ENCODE data around the gene CCDC110. TPM values are rescaled to one million over a fixed set of nuclear protein-coding genes. Genes with fewer than 3 reads are reported as not detected.

Gene CCDC110
- total and polyA plus RNA-seq, 2 of the 13 experiments (the other 11 are each of a cell fraction or from before 2014, with no cell fraction given), result not detected

DNA sequence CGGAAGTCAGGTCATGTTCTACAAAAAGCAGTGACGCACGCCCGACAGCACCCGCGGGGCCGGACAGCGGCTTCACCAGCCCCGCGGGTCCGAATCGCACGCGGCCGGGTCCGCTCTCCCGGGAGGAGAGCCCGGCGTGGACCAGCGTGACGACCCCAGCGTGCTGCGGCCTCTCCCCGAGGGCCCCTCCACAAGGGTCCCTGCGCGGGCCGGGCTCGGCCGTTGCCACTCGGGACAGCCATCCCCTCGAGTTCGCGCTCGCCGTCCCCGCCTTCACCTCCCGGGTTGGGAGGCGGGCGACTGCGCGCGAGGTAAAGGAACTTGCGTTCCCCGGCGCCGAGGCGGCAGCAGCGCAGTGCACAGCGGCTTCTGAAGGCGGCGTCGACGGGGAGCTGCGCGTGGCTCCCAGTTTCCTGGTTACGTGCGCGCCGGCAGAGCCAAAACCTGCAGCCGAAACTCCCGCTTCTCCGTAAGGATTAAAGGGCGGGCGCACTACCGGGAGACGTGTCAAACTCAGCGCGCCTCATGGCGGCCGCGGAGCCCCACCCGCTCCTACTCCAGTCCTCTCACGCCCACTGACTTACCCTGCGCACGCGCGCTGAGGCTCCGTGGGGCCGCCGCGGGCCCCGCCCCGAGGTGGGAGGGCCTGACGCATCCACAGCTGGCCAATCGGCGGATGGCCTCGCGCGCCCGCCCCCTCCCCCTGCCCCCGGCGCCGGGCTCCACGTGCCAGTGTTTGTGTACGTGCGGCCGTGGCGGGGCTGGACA, 75.4 kb downstream of the CCDC110 start (continued):
- TF ChIP-seq, protein P1, sequence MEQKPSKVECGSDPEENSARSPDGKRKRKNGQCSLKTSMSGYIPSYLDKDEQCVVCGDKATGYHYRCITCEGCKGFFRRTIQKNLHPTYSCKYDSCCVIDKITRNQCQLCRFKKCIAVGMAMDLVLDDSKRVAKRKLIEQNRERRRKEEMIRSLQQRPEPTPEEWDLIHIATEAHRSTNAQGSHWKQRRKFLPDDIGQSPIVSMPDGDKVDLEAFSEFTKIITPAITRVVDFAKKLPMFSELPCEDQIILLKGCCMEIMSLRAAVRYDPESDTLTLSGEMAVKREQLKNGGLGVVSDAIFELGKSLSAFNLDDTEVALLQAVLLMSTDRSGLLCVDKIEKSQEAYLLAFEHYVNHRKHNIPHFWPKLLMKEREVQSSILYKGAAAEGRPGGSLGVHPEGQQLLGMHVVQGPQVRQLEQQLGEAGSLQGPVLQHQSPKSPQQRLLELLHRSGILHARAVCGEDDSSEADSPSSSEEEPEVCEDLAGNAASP (CRISPR knock-in tag; IDR thresholded peaks at IDR 0.05; ENCODE audit: borderline replicate concordance), result no peak; the same call in 1 of the 2 replicates
- TF ChIP-seq ZNF768 (CRISPR knock-in tag; IDR thresholded peaks at IDR 0.05), result peak; percentile 76; the same call in 1 of the 2 replicates
- no peak; the same call in 1 of the 2 replicates for TF ChIP-seq ZNF598 (CRISPR knock-in tag; IDR thresholded peaks at IDR 0.05; ENCODE audit: borderline replicate concordance)
- TF ChIP-seq DNMT3B (CRISPR knock-in tag; conservative IDR thresholded peaks at IDR 0.05), result no peak
- TF ChIP-seq PHF21A (CRISPR knock-in tag; IDR thresholded peaks at IDR 0.05), result peak; percentile 75
- TF ChIP-seq U2AF2 (IDR thresholded peaks at IDR 0.05; ENCODE audit: low read depth, low read length), result no peak
- TF ChIP-seq, protein P2, sequence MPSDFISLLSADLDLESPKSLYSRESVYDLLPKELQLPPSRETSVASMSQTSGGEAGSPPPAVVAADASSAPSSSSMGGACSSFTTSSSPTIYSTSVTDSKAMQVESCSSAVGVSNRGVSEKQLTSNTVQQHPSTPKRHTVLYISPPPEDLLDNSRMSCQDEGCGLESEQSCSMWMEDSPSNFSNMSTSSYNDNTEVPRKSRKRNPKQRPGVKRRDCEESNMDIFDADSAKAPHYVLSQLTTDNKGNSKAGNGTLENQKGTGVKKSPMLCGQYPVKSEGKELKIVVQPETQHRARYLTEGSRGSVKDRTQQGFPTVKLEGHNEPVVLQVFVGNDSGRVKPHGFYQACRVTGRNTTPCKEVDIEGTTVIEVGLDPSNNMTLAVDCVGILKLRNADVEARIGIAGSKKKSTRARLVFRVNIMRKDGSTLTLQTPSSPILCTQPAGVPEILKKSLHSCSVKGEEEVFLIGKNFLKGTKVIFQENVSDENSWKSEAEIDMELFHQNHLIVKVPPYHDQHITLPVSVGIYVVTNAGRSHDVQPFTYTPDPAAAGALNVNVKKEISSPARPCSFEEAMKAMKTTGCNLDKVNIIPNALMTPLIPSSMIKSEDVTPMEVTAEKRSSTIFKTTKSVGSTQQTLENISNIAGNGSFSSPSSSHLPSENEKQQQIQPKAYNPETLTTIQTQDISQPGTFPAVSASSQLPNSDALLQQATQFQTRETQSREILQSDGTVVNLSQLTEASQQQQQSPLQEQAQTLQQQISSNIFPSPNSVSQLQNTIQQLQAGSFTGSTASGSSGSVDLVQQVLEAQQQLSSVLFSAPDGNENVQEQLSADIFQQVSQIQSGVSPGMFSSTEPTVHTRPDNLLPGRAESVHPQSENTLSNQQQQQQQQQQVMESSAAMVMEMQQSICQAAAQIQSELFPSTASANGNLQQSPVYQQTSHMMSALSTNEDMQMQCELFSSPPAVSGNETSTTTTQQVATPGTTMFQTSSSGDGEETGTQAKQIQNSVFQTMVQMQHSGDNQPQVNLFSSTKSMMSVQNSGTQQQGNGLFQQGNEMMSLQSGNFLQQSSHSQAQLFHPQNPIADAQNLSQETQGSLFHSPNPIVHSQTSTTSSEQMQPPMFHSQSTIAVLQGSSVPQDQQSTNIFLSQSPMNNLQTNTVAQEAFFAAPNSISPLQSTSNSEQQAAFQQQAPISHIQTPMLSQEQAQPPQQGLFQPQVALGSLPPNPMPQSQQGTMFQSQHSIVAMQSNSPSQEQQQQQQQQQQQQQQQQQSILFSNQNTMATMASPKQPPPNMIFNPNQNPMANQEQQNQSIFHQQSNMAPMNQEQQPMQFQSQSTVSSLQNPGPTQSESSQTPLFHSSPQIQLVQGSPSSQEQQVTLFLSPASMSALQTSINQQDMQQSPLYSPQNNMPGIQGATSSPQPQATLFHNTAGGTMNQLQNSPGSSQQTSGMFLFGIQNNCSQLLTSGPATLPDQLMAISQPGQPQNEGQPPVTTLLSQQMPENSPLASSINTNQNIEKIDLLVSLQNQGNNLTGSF (CRISPR knock-in tag; IDR thresholded peaks at IDR 0.05), result peak; percentile 98
- peak; percentile 96; the same call in 1 of the 2 replicates for TF ChIP-seq ZNF354B (CRISPR knock-in tag; IDR thresholded peaks at IDR 0.05)
- TF ChIP-seq TCF7 (IDR thresholded peaks at IDR 0.05; ENCODE audit: low read depth), result 0 out of 2 replicates have a peak, but pooled peaks have one; percentile 8
- peak; percentile 95 for TF ChIP-seq ZNF543 (CRISPR knock-in tag; IDR thresholded peaks at IDR 0.05)
- peak; percentile 86; the same call in 1 of the 2 replicates for TF ChIP-seq ZNF160 (CRISPR knock-in tag; IDR thresholded peaks at IDR 0.05)
- no peak for TF ChIP-seq NBN (conservative IDR thresholded peaks at IDR 0.05)
- TF ChIP-seq, protein P3, sequence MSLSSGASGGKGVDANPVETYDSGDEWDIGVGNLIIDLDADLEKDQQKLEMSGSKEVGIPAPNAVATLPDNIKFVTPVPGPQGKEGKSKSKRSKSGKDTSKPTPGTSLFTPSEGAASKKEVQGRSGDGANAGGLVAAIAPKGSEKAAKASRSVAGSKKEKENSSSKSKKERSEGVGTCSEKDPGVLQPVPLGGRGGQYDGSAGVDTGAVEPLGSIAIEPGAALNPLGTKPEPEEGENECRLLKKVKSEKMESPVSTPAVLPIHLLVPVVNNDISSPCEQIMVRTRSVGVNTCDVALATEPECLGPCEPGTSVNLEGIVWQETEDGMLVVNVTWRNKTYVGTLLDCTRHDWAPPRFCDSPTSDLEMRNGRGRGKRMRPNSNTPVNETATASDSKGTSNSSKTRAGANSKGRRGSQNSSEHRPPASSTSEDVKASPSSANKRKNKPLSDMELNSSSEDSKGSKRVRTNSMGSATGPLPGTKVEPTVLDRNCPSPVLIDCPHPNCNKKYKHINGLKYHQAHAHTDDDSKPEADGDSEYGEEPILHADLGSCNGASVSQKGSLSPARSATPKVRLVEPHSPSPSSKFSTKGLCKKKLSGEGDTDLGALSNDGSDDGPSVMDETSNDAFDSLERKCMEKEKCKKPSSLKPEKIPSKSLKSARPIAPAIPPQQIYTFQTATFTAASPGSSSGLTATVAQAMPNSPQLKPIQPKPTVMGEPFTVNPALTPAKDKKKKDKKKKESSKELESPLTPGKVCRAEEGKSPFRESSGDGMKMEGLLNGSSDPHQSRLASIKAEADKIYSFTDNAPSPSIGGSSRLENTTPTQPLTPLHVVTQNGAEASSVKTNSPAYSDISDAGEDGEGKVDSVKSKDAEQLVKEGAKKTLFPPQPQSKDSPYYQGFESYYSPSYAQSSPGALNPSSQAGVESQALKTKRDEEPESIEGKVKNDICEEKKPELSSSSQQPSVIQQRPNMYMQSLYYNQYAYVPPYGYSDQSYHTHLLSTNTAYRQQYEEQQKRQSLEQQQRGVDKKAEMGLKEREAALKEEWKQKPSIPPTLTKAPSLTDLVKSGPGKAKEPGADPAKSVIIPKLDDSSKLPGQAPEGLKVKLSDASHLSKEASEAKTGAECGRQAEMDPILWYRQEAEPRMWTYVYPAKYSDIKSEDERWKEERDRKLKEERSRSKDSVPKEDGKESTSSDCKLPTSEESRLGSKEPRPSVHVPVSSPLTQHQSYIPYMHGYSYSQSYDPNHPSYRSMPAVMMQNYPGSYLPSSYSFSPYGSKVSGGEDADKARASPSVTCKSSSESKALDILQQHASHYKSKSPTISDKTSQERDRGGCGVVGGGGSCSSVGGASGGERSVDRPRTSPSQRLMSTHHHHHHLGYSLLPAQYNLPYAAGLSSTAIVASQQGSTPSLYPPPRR (CRISPR knock-in tag; IDR thresholded peaks at IDR 0.05; ENCODE audit: borderline replicate concordance), result peak; percentile 65
- no peak; the same call in 1 of the 2 replicates for TF ChIP-seq FOXJ3 (CRISPR knock-in tag; IDR thresholded peaks at IDR 0.05; ENCODE audit: borderline replicate concordance)
- no peak for TF ChIP-seq NCOA5 (CRISPR knock-in tag; IDR thresholded peaks at IDR 0.05)
- TF ChIP-seq ZNF232 (CRISPR knock-in tag; IDR thresholded peaks at IDR 0.05; ENCODE audit: borderline replicate concordance), result peak; percentile 98
- TF ChIP-seq HDAC6 (IDR thresholded peaks at IDR 0.05; ENCODE audit: low read depth, low read length), result no peak
